ENCODE results near the gene G0S2.

The G0S2 gene

GRCh38 chr1:209720326-209720725 lies 45.1 kb downstream of the G0S2 start:
- no peak for DNase-seq (ENCODE audit: low spot score)

DNA sequence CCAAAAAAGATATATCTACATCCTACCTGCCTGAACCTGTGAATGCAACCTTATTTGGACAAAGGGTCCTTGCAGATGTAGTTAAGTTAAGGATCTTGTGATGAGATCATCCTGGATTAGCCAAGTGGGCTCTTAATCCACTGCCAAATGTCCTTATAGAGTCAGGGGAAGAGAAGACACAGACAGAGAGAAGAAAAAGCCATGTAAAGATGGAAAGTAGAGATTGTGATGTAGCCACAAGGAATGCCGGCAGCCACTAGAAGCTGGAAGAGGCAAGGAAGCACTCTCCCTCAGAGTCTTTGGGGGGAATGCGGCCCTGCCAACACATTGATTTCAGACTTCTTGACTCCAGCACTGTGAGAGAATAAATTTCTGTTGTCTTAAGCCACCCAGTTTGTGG lies 45.6 kb downstream of the G0S2 start:
- no peak for DNase-seq (ENCODE audit: low spot score)

GRCh38 chr1:209721323-209721722 lies 46.1 kb downstream of the G0S2 start:
- DNase-seq (ENCODE audit: low spot score): no peak

- DNase-seq (ENCODE audit: low spot score): no peak
Observed at GRCh38 chr1:209723265-209723664, 48.1 kb downstream of the G0S2 start.

- DNase-seq (ENCODE audit: low spot score): peak; percentile 49
Observed at GRCh38 chr1:209723756-209724693, 48.8 kb downstream of the G0S2 start.
